Transverse colon (tissue), 4 donors: ENCODE measurements around the gene FGD3.

Experiments used
- CTCF ChIP-seq, 5 experiments: fragments of 200-600 bp in 3 of 5; fragments of 450-650 bp in 2 of 5; sonication (generic) in 3 of 5; IDR thresholded peaks; 1 replicate in 2 of 5; 2 replicates in 3 of 5; pipeline ENCODE4 v1.5.1; 2016 to 2017; ENCODE audit warnings: antibody characterized with exemption in 5 of 5, inconsistent platforms in 3 of 5, mild to moderate bottlenecking in 2 of 5, moderate library complexity in 1 of 5
- POLR2A ChIP-seq: fragments of 450-650 bp; IDR thresholded peaks from one replicate; pipeline ENCODE4 v1.6.1; 2016; ENCODE audit warnings: antibody characterized with exemption, mild to moderate bottlenecking, moderate library complexity
- POLR2AphosphoS5 ChIP-seq, 3 donors: sonication (generic); formaldehyde crosslinking; IDR thresholded peaks; one replicate each; pipeline ENCODE4 v1.6.1; 2016; ENCODE audit warnings: antibody characterized with exemption in 3 of 3

GRCh38 chr9:92965759-92966517 lies 18.6 kb downstream of the FGD3 start:
- no peak for TF ChIP-seq CTCF (IDR thresholded peaks at IDR 0.05)
- TF ChIP-seq POLR2A: no peak
- no peak for TF ChIP-seq POLR2AphosphoS5 (IDR thresholded peaks at IDR 0.05)
